IMR-90 (cell line): ENCODE data around the gene PDCD11. TPM values are rescaled to one million over a fixed set of nuclear protein-coding genes. Genes with fewer than 3 reads are reported as not detected.

Source experiments
- ATAC-seq: fragments of 200-7000 bp; cut with Tn5 transposase; 2 replicates; pipeline ENCODE4 v1.9.1; 2020; ENCODE audit warnings: low read depth, mild to moderate bottlenecking, moderate library complexity
- BruUV-seq: library from RNA; stranded (reverse); fragments of 400-500 nt; replicated peaks from 2 replicates; lab custom pipeline; 2021; lab: Mats Ljungman, UMichigan
- CTCF ChIA-PET: fragments of 300-600 bp; formaldehyde crosslinking; extraction: SDS; loops from one replicate; lab custom pipeline; 2021; ENCODE audit warnings: antibody characterized with exemption; lab: Yijun Ruan, JAX
- POLR2A ChIA-PET: fragments of 300-600 bp; sonication (Branson Sonifier 250); formaldehyde crosslinking; loops from one replicate; lab custom pipeline; 2022; ENCODE audit warnings: antibody characterized with exemption; ENCODE audit not compliant: unreplicated experiment; lab: Charles Lee
- DNase-seq: peaks from one replicate; pipeline ENCODE4 v3.0.0; 2013
- H2AFZ ChIP-seq: replicated peaks from 2 replicates; pipeline ENCODE3; 2013; ENCODE audit warnings: low read length, mild to moderate bottlenecking; ENCODE audit not compliant: poor library complexity
- H2AK5ac ChIP-seq: 2 replicates; pipeline ENCODE4 v1.6.1; 2013; ENCODE audit warnings: low read depth, low read length, inconsistent platforms
- H2AK9ac ChIP-seq: replicated peaks from 2 replicates; pipeline ENCODE3; 2013; ENCODE audit warnings: mild to moderate bottlenecking, low read depth, low read length, moderate library complexity; ENCODE audit not compliant: poor library complexity
- H2BK120ac ChIP-seq: 2 replicates; pipeline ENCODE4 v1.6.1; 2013; ENCODE audit warnings: low read depth, low read length, inconsistent platforms
- H2BK15ac ChIP-seq: 3 replicates; pipeline ENCODE4 v1.6.1; 2013; ENCODE audit warnings: low read depth, low read length, inconsistent platforms
- H2BK20ac ChIP-seq: 2 replicates; pipeline ENCODE4 v1.6.1; 2013; ENCODE audit warnings: low read depth, mild to moderate bottlenecking, inconsistent platforms, low read length, moderate library complexity
- H2BK5ac ChIP-seq: 2 replicates; pipeline ENCODE4 v1.6.1; 2013; ENCODE audit warnings: mild to moderate bottlenecking, low read depth, low read length, inconsistent platforms; ENCODE audit not compliant: poor library complexity, severe bottlenecking
- H3K14ac ChIP-seq: replicated peaks from 2 replicates; pipeline ENCODE4 v1.6.1; 2013; ENCODE audit warnings: low read depth, low read length, inconsistent platforms
- H3K18ac ChIP-seq: 2 replicates; pipeline ENCODE4 v1.6.1; 2013; ENCODE audit warnings: low read depth, low read length, control low read depth
- H3K23ac ChIP-seq: 2 replicates; pipeline ENCODE4 v1.6.1; 2013; ENCODE audit warnings: low read depth, low read length, inconsistent platforms
- H3K27ac ChIP-seq: 2 replicates; pipeline ENCODE4 v1.5.1; 2013; ENCODE audit warnings: mild to moderate bottlenecking, control low read depth, low read length; ENCODE audit not compliant: insufficient read depth
- H3K27me3 ChIP-seq: 2 replicates; pipeline ENCODE4 v1.6.1; 2013; ENCODE audit warnings: low read length; ENCODE audit not compliant: control insufficient read depth, insufficient read depth
- H3K36me3 ChIP-seq: 2 replicates; pipeline ENCODE4 v1.6.1; 2013; ENCODE audit warnings: low read length, mixed read lengths; ENCODE audit not compliant: control insufficient read depth, insufficient read depth
- H3K4ac ChIP-seq: 2 replicates; pipeline ENCODE4 v1.6.1; 2013; ENCODE audit warnings: low read depth, low read length, inconsistent platforms
- H3K4me1 ChIP-seq: 2 replicates; pipeline ENCODE4 v1.6.1; 2013; ENCODE audit warnings: low read length, mixed read lengths; ENCODE audit not compliant: control insufficient read depth, insufficient read depth
- H3K4me2 ChIP-seq: 2 replicates; pipeline ENCODE4 v1.6.1; 2013; ENCODE audit warnings: low read depth, mild to moderate bottlenecking, control low read depth, low read length, moderate library complexity
- H3K4me3 ChIP-seq: 2 replicates; pipeline ENCODE4 v1.5.1; 2013; ENCODE audit warnings: low read depth, mild to moderate bottlenecking, control low read depth, low read length, moderate library complexity; ENCODE audit not compliant: insufficient read depth
- H3K56ac ChIP-seq: 2 replicates; pipeline ENCODE4 v1.6.1; 2013; ENCODE audit warnings: low read length, inconsistent platforms; ENCODE audit not compliant: insufficient read depth; ENCODE audit errors: extremely low read depth
- H3K79me1 ChIP-seq, 2 experiments: 2 replicates each; pipeline ENCODE4 v1.6.1; 2013; ENCODE audit warnings: low read length in 2 of 2, inconsistent platforms in 1 of 2, low read depth in 1 of 2
- H3K9ac ChIP-seq: 2 replicates; pipeline ENCODE4 v1.6.1; 2013; ENCODE audit warnings: low read depth, low read length, control low read depth
- H3K9me1 ChIP-seq: 2 replicates; pipeline ENCODE4 v1.6.1; 2013; ENCODE audit warnings: low read length, inconsistent platforms; ENCODE audit not compliant: insufficient read depth
- H3K9me3 ChIP-seq: 2 replicates; pipeline ENCODE4 v1.6.1; 2013; ENCODE audit warnings: low read length; ENCODE audit not compliant: control insufficient read depth, insufficient read depth
- H4K20me1 ChIP-seq: 2 replicates; pipeline ENCODE4 v1.6.1; 2013; ENCODE audit warnings: low read length, inconsistent platforms; ENCODE audit not compliant: insufficient read depth
- H4K5ac ChIP-seq: 2 replicates; pipeline ENCODE4 v1.6.1; 2013; ENCODE audit warnings: mild to moderate bottlenecking, low read depth, low read length, control low read depth
- H4K8ac ChIP-seq, 2 experiments: 2 replicates each; pipeline ENCODE4 v1.6.1; 2013; ENCODE audit warnings: low read depth in 2 of 2, low read length in 2 of 2, control low read depth in 1 of 2, inconsistent platforms in 1 of 2
- H4K91ac ChIP-seq: 2 replicates; pipeline ENCODE4 v1.6.1; 2013; ENCODE audit warnings: low read depth, low read length, inconsistent platforms; ENCODE audit not compliant: insufficient read depth
- BHLHE40 ChIP-seq: fragments of 150-350 bp; IDR thresholded peaks from 2 replicates; pipeline ENCODE4 v1.6.1; 2016; ENCODE audit warnings: mild to moderate bottlenecking, low read depth, low read length
- CHD1 ChIP-seq: IDR thresholded peaks from 2 replicates; pipeline ENCODE4 v1.6.1; 2012; ENCODE audit warnings: low read depth, low read length, improper control_type of control experiment
- FOS ChIP-seq: fragments of 150-350 bp; IDR thresholded peaks from 2 replicates; pipeline ENCODE4 v1.6.1; 2016; ENCODE audit warnings: low read depth, low read length
- MXI1 ChIP-seq: IDR thresholded peaks from 2 replicates; pipeline ENCODE4 v1.6.1; 2012; ENCODE audit warnings: low read depth, mild to moderate bottlenecking, low read length, moderate library complexity, borderline replicate concordance
- NFE2L2 ChIP-seq: fragments of 150-350 bp; IDR thresholded peaks from 2 replicates; pipeline ENCODE4 v1.6.1; 2016; ENCODE audit warnings: low read depth, mild to moderate bottlenecking, low read length
- RAD21 ChIP-seq: IDR thresholded peaks from 2 replicates; pipeline ENCODE4 v1.6.1; 2012; ENCODE audit warnings: low read length, improper control_type of control experiment
- RCOR1 ChIP-seq: IDR thresholded peaks from 2 replicates; pipeline ENCODE4 v1.6.1; 2012; ENCODE audit warnings: mild to moderate bottlenecking, low read length, improper control_type of control experiment; ENCODE audit not compliant: insufficient replicate concordance
- RFX5 ChIP-seq: IDR thresholded peaks from 2 replicates; pipeline ENCODE4 v1.8.0; 2012; ENCODE audit warnings: low read depth, mild to moderate bottlenecking, low read length, moderate library complexity
- SMC3 ChIP-seq: fragments of 150-350 bp; IDR thresholded peaks from 2 replicates; pipeline ENCODE4 v1.6.1; 2016; ENCODE audit warnings: low read depth, mild to moderate bottlenecking, antibody characterized with exemption, low read length, moderate library complexity
- WGBS, 2 experiments: methylation state at CpG; one replicate each; pipeline versions ENCODE4 v1.1.5 to v1.1.7; 2013; ENCODE audit warnings: missing lambda C conversion rate in 2 of 2; ENCODE audit not compliant: insufficient read length in 1 of 2; ENCODE audit errors: extremely low coverage in 2 of 2; 5-methylcytosine and 5-hydroxymethylcytosine counted together
- dilution Hi-C: fragments of 300-500 bp; cut with HindIII; formaldehyde crosslinking; loops from one replicate; pipeline ENCODE4 v1.14.3; 2018; ENCODE audit warnings: low sequenced_read_pairs; ENCODE audit not compliant: unreplicated experiment
- in situ Hi-C: fragments of 300-500 bp; cut with MboI; formaldehyde crosslinking; loops from 3 replicates; pipeline ENCODE4 v1.14.3; 2019; ENCODE audit warnings: low sequenced_read_pairs, inconsistent platforms, mixed read lengths
- intact Hi-C: fragments of 100-400 bp; cut with micrococcal nuclease; formaldehyde crosslinking; loops from 2 replicates; pipeline ENCODE4 v1.10.0; 2022
- polyA plus RNA-seq, 3 experiments: library from polyadenylated mRNA; depleted of rRNA; stranded (reverse); fragments of >200 nt; gene quantifications; 2 replicates each; pipeline ENCODE4 v1.2.3, GENCODE V29; 2012; ENCODE audit warnings: low replicate concordance in 1 of 3
- total RNA-seq: library from RNA; depleted of rRNA; stranded (reverse); fragments of >200 nt; gene quantifications from 2 replicates; pipeline ENCODE4 v1.2.3, GENCODE V29; 2012
- TF ChIP-seq, protein P1 (sequence below): fragments of 150-350 bp; IDR thresholded peaks from 2 replicates; pipeline ENCODE4 v1.6.1; 2017; ENCODE audit warnings: mild to moderate bottlenecking, antibody characterized with exemption, low read length, low read depth
- TF ChIP-seq, protein P2 (sequence below): conservative IDR thresholded peaks from 2 replicates; pipeline ENCODE4 v1.5.1; 2012; ENCODE audit warnings: mild to moderate bottlenecking, low read depth, low read length, improper control_type of control experiment
- TF ChIP-seq, protein P3 (sequence below): fragments of 150-350 bp; IDR thresholded peaks from 2 replicates; pipeline ENCODE4 v1.6.1; 2016; ENCODE audit warnings: low read depth, mild to moderate bottlenecking, low read length, moderate library complexity, borderline replicate concordance

Gene PDCD11
- total and polyA plus RNA-seq, 2 of the 4 experiments (the other 2 are of a cell fraction), result 20.4 to 56.8 TPM

DNA sequence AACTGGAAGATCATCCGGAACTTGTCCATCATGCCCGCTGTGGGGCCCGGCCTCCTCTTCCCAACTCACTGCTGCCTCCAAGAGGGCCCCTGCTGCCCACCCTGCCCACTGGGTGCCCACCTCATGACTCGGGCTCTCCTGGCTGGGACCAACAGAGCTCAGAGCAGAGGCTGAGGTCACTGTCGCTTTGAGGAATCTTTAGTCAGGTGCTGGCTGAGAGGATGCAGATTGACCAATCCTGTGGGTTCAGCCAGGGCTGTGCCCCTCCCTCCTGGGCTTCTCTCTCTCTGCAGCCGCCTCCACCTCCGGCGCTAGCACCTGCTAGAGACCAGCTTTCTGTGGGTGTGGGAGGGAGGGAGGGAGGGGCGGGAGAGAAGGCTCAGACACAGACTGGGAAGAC is 62.3 kb downstream of the PDCD11 start, which contains the start of gene CALHM1:
Gene CALHM1 (minus strand): TSS at position 181 of the 400 bp plus-strand sequence. CDS start 149 bp downstream, at position 32.
- Histone ChIP-seq H2BK120ac (no peak within 1 kb of the TSS), H3K4me1 (no peaks in the 10 kb centered on the region), H4K91ac (no peak within 1 kb of the TSS), H3K79me1 (no peaks in the 10 kb centered on the region), H3K4me3 (no peak within 1 kb of the TSS), H3K56ac (no peak within 1 kb of the TSS), H3K27ac (no peak within 1 kb of the TSS), H3K4me2 (no peak within 1 kb of the TSS), H2BK5ac (no peak within 1 kb of the TSS), H3K9ac (no peak within 1 kb of the TSS), H3K4ac (no peak within 1 kb of the TSS), H2BK15ac (no peak within 1 kb of the TSS), H4K5ac (no peak within 1 kb of the TSS), H4K20me1 (no peaks in the 10 kb centered on the region), H4K8ac (no peak within 1 kb of the TSS), H2BK20ac (no peak within 1 kb of the TSS), H2AK5ac (no peak within 1 kb of the TSS), H3K18ac (no peak within 1 kb of the TSS), H3K23ac (no peak within 1 kb of the TSS), H3K27me3 (peaks cover 19% of the 10 kb centered on the region), H3K9me1 (no peaks in the 10 kb centered on the region), H3K14ac (no peak within 1 kb of the TSS), H2AK9ac (no peak within 1 kb of the TSS), H3K36me3 (no peaks in the 10 kb centered on the region), H2AFZ (no peak within 1 kb of the TSS), H3K9me3 (no peaks in the 10 kb centered on the region)
- in situ Hi-C loops (no loop called here), intact Hi-C loops (no loop called here), dilution Hi-C loops (no loop called here)
- TF ChIP-seq SMC3 (no peak), NFE2L2 (no peak), BHLHE40 (no peak), MXI1 (no peak), FOS (no peak), CHD1 (no peak), RAD21 (no peak), RFX5 (no peak), RCOR1 (no peak)
- TF ChIP-seq, protein P1, sequence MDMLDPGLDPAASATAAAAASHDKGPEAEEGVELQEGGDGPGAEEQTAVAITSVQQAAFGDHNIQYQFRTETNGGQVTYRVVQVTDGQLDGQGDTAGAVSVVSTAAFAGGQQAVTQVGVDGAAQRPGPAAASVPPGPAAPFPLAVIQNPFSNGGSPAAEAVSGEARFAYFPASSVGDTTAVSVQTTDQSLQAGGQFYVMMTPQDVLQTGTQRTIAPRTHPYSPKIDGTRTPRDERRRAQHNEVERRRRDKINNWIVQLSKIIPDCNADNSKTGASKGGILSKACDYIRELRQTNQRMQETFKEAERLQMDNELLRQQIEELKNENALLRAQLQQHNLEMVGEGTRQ, result no peak
- TF ChIP-seq, protein P2, sequence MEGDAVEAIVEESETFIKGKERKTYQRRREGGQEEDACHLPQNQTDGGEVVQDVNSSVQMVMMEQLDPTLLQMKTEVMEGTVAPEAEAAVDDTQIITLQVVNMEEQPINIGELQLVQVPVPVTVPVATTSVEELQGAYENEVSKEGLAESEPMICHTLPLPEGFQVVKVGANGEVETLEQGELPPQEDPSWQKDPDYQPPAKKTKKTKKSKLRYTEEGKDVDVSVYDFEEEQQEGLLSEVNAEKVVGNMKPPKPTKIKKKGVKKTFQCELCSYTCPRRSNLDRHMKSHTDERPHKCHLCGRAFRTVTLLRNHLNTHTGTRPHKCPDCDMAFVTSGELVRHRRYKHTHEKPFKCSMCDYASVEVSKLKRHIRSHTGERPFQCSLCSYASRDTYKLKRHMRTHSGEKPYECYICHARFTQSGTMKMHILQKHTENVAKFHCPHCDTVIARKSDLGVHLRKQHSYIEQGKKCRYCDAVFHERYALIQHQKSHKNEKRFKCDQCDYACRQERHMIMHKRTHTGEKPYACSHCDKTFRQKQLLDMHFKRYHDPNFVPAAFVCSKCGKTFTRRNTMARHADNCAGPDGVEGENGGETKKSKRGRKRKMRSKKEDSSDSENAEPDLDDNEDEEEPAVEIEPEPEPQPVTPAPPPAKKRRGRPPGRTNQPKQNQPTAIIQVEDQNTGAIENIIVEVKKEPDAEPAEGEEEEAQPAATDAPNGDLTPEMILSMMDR, result no peak
- TF ChIP-seq, protein P3, sequence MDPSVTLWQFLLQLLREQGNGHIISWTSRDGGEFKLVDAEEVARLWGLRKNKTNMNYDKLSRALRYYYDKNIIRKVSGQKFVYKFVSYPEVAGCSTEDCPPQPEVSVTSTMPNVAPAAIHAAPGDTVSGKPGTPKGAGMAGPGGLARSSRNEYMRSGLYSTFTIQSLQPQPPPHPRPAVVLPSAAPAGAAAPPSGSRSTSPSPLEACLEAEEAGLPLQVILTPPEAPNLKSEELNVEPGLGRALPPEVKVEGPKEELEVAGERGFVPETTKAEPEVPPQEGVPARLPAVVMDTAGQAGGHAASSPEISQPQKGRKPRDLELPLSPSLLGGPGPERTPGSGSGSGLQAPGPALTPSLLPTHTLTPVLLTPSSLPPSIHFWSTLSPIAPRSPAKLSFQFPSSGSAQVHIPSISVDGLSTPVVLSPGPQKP, result no peak
- ATAC-seq, result no peak
- BruUV-seq, result no TSS peak
- POLR2A ChIA-PET, result no interaction called here
- CTCF ChIA-PET, result no interaction called here
- DNase-seq, result no peak
- WGBS, 2 experiments, result no CpG with 5 or more reads among the region's 9 CpGs
